Stimulated activated CD4-positive, alpha-beta T cell treated with anti-CD3 and anti-CD28 coated beads, Interleukin-2, amount 100 ng/mL, for 24 hours (primary cell): ENCODE measurements around the gene DAZAP1.
"Not testable (repeated sequence)": the region's sequence is repeated elsewhere in the genome, so short reads cannot be mapped to it uniquely, and the experiment has no call there.

Experiments
- DNase-seq, 2 donors: peaks; one replicate each; pipeline ENCODE4 v3.0.0-alpha.2; 2020

DAZAP1 gene

DNA sequence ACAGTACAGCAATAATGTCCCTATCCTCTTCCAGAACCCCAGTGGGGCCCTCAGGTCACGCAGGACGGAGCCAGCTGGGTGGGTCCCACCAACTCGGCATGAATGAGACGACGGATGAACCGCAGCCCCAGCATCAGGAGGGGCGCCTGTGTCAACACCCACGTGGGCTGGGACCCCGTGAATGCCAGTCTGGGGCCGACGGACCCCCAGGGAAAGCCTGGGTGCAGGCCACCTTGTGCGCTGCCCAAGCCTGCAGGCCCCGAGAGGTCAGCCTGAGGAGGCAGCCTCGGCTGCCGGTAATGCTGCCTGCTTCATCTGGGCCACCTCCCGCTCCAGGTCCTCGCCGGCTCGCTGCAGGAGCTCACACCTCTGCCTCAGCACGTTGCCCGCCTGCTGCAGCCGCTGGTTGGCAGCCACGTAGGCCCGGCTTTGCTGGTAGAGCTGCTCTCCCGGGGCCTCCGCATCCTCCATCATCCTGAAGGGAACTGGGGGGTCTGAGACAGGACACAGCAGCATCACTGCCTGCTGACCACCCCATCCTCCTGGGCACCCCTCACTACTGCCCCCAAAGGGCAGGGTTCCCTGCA, 67.5 kb downstream of the DAZAP1 start:
- no peak for DNase-seq

DNA sequence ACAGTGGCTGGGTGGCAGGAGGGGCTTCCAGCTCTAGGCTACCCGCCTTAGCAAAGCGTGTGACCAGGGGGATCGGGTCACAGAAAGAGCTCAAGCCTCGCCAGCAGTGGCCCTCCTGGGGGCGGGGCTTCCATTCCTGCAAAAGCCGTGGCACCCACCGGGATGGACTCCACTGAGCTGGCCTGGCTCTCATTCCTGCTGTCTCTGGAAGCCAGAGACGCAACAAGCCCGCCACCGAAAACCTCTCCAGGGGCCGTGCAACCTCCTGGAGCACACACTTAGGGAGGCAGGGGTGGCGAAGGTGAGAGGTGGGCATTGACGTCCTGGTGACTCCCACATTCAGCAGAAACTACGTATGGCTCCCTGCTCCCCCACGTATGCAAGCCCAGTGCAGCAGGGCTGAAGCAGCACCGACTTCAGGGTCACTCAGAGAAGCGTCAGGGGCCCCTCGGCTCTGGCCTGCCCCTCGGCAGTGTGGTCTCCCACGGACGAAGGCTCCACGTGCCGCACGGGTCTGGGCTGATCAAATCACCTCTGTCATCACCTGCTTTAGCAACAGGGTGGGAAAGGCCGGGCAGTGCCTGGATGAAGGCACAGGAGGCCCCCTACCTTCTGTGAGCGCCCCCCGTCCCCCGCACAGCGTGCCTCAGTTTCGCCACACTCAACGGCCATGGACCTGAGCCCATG, 68.5 kb downstream of the DAZAP1 start:
- no peak for DNase-seq

DNA sequence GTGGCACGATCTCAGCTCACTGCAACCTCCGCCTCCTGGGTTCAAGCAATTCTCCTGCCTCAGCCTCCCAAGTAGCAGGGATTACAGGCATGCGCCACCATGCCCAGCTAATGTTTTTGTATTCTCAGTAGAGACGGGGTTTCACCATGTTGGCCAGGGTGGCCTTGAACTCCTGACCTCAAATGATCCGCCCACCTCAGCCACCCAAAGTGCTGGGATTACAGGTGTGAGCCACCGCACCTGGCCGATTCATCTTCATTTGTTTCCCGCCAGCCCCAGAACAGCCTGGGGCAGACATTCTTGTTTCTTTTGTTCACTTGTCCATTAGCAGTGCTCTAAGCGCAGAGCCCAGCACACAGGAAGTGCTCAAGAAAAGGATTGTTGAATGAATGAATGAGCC, 69.7 kb downstream of the DAZAP1 start:
- not testable (repeated sequence) for DNase-seq

DNA sequence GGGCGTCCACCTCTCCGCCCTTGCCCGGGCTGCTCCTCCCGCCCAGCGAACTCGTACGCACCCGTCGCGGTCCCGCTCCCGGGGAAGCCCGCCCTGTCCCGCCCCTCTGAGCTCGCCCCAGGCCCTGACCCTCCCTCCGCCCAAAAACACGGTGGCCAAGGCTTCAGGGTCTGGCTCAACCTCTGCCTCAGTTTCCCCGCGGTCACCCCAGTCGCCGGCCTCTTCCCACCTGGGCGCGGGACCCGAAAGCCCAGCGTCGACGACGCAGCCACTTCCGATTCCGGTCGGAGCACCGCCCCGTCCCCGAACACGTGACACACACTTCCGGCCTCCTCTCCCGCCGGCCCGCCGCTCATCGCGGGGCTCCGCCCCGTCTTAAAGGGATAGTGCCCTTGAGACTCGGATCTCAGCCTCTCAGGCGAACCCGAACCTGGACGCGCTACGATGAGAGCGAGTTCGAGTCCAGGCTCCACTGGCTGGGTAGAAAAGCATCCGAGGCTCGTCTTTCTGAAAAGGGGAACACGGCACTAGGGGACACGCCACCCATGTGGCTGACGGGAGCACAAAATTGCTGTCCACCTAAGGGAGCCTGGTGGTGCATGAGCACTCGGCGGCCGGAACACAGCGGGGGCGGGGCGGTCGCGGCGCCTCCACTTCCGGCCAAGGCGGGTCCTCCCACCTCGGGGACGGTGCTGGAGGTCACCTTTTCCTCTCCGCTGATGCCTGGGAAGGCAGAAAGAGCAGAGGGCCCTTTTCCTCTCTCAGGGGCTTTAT, 71.7 kb downstream of the DAZAP1 start, which contains the start of gene C19orf25:
TSS of gene C19orf25 (minus strand) at position 282 of the 774 bp plus-strand sequence. CDS start 312 bp downstream, outside the sequence.
- DNase-seq: peak; percentile 94

DNA sequence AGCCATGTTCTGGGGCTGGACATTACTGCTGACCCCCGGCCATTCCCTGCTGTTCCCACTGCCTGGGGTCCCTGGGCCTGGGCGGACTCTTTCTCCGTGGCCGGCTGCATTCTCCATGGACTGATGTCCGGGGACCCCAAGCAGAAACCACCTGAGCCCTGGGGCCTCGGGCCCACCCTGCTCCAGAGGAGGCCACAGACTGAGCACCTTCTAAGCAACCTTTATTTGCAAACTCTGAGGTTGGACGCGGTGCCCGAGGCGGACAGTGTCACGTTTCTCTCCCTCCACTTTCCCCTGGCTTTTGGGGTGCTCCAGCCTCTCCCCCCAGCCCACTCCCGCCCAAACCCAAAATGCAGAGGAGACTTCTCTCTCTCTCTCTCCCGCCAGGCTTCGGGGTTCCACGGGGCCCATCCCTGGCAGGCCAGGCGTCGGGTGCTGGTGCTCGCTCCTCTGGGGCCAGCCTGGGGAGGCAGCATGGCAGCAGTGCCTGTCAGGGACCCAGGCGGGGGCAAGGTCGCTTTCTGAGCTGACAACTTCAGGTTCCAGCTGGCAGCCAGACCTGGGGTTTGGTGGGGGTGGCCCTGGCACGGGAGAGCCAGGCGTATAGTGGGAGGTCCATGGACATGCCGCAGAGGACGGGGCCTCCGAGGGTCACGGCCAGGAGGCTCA, 74.0 kb downstream of the DAZAP1 start:
- DNase-seq: no peak

DNA sequence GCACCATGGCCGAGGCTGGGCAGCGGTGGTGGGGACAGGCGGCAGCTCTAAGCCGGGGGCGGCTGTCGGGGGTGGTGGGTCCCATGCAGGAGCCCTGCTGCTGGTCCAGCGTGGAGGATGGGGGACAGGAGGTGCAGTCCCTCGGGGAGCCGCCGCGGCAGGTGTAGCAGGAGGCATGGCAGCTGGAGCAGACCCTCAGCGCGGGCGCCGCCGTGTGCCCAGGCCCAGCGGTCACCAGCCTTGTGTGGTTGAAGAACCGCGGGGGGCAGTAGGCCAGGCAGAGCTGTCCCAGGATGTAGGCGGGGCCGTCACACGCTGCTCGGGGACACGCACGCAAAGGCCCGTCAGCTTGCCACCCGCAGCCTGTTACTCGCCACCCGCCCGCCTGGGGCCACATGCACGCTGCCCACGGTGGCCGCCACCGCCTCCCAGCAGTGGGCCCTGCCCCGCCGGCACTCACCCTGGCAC, 74.5 kb downstream of the DAZAP1 start:
- no peak for DNase-seq

DNA sequence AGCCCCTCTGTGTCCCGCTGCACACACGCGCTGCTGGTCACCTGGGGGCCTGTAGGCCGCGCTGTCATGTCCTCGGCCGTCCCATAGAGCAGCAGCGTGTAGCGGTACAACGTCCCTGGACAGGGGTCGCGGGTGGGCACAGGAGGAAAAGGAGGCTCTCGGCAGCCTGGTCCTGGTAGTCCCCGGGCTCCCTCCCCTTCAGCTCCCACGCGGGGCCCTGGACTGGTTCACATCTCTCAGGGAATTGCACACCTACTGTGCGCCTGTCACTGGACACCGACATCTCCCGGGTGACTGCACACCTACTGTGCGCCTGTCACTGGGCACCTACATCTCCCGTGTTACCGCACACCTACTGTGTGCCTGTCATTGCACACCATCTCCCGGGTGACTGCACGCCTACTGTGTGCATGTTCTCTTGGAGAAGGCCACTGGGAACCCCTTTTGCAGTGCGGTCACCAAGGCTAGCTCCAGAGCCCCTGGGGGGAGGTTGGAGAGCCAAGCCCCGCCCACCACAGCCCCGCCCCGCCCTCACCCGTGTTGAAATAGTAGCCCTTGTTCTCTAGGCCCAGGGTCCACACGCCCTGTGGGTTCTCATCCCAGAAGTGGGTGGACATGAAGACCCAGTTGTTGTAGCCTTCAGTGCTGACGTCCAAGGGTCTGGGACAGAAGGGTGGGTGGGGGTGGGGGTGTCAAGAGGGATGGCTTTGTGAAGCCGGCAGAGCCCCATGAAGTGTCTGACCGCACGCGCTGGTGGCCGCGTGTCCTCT, 75.2 kb downstream of the DAZAP1 start:
- DNase-seq: no peak

DNA sequence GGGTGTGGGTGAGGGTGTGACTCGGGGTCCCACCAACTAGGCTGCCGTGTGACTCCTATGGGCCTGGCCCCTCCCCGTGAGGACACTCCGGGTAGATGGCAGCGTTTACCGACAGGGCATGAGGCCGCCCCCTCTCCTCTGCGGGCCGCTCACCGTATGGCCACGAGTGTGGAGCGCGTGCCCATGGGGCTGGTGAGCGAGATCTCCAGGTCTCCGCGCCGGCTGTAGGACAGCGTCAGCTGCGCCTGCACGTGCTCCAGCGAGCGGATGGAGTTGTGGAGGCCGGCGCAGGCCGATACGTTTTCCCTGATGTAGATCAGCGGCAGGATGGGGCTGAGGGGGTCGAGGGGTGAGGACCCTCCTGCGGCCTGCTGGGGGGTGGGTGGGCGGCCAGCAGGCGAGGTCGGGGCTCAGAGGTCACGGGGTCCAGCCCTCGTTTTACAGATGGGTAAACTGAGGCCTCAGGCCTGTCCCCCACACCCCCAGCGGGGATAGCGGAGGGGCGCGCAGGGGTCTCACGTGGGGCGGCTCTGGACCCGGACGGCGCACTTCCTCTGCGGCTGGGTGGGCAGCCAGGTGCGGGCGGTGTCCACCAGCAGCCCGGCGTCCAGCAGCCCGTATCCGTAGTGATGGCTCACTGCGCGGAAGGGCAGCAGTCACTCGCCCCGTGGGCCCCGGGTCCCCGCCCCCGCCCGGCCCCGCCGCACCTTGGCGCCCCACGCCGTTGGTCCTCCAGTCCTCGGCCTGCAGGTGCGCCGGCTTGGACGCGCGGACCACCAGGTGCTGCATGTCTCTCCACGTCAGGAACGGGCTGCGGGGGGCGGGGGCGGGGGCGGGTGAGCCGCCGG, 76.0 kb downstream of the DAZAP1 start:
- DNase-seq: no peak

DNA sequence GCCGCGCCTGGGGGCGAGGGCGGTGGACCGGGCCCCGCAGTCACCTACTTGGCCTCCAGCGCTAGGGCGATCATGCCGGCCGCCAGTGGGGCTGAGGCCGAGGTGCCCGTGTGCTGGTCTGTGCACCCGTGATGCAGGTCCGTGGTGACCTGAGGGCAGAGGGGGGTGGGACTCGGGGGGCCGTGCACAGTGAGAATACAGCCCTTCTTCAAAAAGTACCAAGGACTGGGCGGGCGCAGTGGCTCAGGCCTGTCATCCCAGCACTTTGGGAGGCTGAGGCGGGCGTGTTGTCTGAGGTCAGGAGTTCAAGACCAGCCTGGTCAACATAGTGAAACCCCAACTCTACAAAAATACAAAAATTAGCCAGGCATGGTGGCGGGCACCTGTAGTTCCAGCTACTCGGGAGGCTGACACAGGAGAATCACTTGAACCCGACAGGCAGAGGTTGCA, 76.6 kb downstream of the DAZAP1 start:
- DNase-seq: no peak
